DND-41 (cell line): ENCODE results near the gene CSNK2A1.
"Not testable (repeated sequence)": the region's sequence is repeated elsewhere in the genome, so short reads cannot be mapped to it uniquely, and the experiment has no call there.

Experiments used
- ATAC-seq: fragments of 200-7000 bp; cut with Tn5 transposase; 3 replicates; pipeline ENCODE4 v1.9.1; 2021; ENCODE audit warnings: low read depth; ENCODE audit not compliant: insufficient read depth
- DNase-seq: peaks from one replicate; pipeline ENCODE4 v3.0.0-alpha.2; 2020
- H2AFZ ChIP-seq: 2 replicates; pipeline ENCODE4 v1.6.0; 2012; ENCODE audit warnings: low read depth, low read length
- H3K27ac ChIP-seq: 2 replicates; pipeline ENCODE4 v1.5.1; 2012; ENCODE audit warnings: low read length, inconsistent platforms
- H3K27me3 ChIP-seq: fragments of 200-600 bp; sonication (generic); 2 replicates; pipeline ENCODE4 v1.6.0; 2012; ENCODE audit warnings: low read length, mild to moderate bottlenecking, inconsistent platforms; ENCODE audit not compliant: insufficient read depth, poor library complexity
- H3K36me3 ChIP-seq: 2 replicates; pipeline ENCODE4 v1.5.1; 2012; ENCODE audit warnings: low read length, inconsistent platforms; ENCODE audit not compliant: insufficient read depth
- H3K4me1 ChIP-seq: 2 replicates; pipeline ENCODE4 v1.5.1; 2012; ENCODE audit warnings: mild to moderate bottlenecking, low read length; ENCODE audit not compliant: insufficient read depth
- H3K4me2 ChIP-seq: 2 replicates; pipeline ENCODE4 v1.6.0; 2012; ENCODE audit warnings: mild to moderate bottlenecking, moderate library complexity, low read length, inconsistent platforms; ENCODE audit not compliant: insufficient read depth
- H3K4me3 ChIP-seq, 2 experiments: fragments of 200-600 bp in 1 of 2; shearing (Covaris generic) in 1 of 2; 2 replicates each; pipeline ENCODE4 v1.5.1; 2012 to 2016; ENCODE audit warnings: inconsistent platforms in 2 of 2, low read length in 2 of 2, mild to moderate bottlenecking in 2 of 2, low read depth in 1 of 2, moderate library complexity in 1 of 2
- H3K79me2 ChIP-seq: 2 replicates; pipeline ENCODE4 v1.6.0; 2012; ENCODE audit warnings: low read length, inconsistent platforms; ENCODE audit not compliant: insufficient read depth
- H3K9ac ChIP-seq: 2 replicates; pipeline ENCODE4 v1.6.0; 2012; ENCODE audit warnings: low read depth, mild to moderate bottlenecking, inconsistent platforms, low read length, moderate library complexity
- H3K9me3 ChIP-seq: 2 replicates; pipeline ENCODE4 v1.5.1; 2012; ENCODE audit warnings: low read length, moderate library complexity, mild to moderate bottlenecking, inconsistent platforms; ENCODE audit not compliant: insufficient read depth, severe bottlenecking
- H4K20me1 ChIP-seq: 2 replicates; pipeline ENCODE4 v1.6.0; 2012; ENCODE audit warnings: low read length; ENCODE audit not compliant: insufficient read depth
- CTCF ChIP-seq: IDR thresholded peaks from 2 replicates; pipeline ENCODE4 v1.5.1; 2012; ENCODE audit warnings: borderline replicate concordance, low read length, moderate library complexity, mild to moderate bottlenecking; ENCODE audit not compliant: poor library complexity, severe bottlenecking; ENCODE audit errors: extremely low read depth
- EZH2 ChIP-seq: IDR thresholded peaks from 3 replicates; pipeline ENCODE4 v1.6.1; 2012; ENCODE audit warnings: borderline replicate concordance, low read depth, mild to moderate bottlenecking, moderate library complexity, low read length, inconsistent platforms; ENCODE audit not compliant: severe bottlenecking

The CSNK2A1 gene

DNA sequence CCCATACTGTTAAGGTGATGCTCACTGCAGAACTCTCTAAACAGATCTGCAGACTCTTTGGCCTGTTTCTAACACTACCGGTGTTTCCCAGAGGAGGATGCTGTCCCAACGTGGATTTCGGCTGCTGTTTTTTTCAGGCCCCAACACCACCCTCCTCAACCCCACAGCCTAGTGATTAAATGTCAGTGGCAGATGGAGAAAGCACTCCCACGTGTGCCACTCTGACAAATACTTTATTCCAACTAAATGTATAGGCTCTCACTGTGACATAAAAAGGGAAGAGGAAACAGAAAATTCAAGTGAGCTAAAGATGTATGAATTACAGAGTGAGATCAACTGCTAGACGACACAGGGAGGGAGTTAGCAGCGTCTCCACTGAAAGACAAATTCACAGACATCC lies 84.8 kb downstream of the CSNK2A1 start:
- no peak overlapping the region for H2AFZ ChIP-seq
- peak overlapping the region; percentile 90; the same call in 1 of the 2 replicates for H3K4me2 ChIP-seq
- TF ChIP-seq EZH2 = no peak
- no peak for TF ChIP-seq CTCF
- H3K4me1 ChIP-seq = peaks cover 36% of the 10 kb centered on the region
- H3K9ac ChIP-seq = no peak overlapping the region
- H3K9me3 ChIP-seq = no peaks in the 10 kb centered on the region
- H3K27me3 ChIP-seq = no peaks in the 10 kb centered on the region
- peaks cover 62% of the 10 kb centered on the region for H4K20me1 ChIP-seq
- H3K36me3 ChIP-seq = no peaks in the 10 kb centered on the region; the same call in 1 of the 2 replicates
- no peak for DNase-seq
- H3K4me3 ChIP-seq = no peak overlapping the region
- H3K27ac ChIP-seq = no peak overlapping the region
- ATAC-seq = no peak
- H3K79me2 ChIP-seq = peaks cover 82% of the 10 kb centered on the region

- no peak overlapping the region for H3K27ac ChIP-seq
- TF ChIP-seq EZH2 (no peak), CTCF (no peak)
- DNase-seq = no peak
- H3K4me1 ChIP-seq = peaks cover 9% of the 10 kb centered on the region
- H3K36me3 ChIP-seq = peaks cover 8% of the 10 kb centered on the region
- H4K20me1 ChIP-seq = peaks cover 66% of the 10 kb centered on the region
- no peaks in the 10 kb centered on the region for H3K9me3 ChIP-seq
- no peaks in the 10 kb centered on the region for H3K27me3 ChIP-seq
- no peak overlapping the region for H2AFZ ChIP-seq
- H3K4me3 ChIP-seq = no peak overlapping the region
- H3K4me2 ChIP-seq = no peak overlapping the region
- H3K79me2 ChIP-seq = peaks cover 95% of the 10 kb centered on the region
- no peak overlapping the region for H3K9ac ChIP-seq
- no peak for ATAC-seq
Observed at GRCh38 chr20:454951-455350, 88.6 kb downstream of the CSNK2A1 start.

- peaks cover 49% of the 10 kb centered on the region for H4K20me1 ChIP-seq
- DNase-seq = not testable (repeated sequence)
Observed at GRCh38 chr20:452021-452420, 91.6 kb downstream of the CSNK2A1 start.

DNA sequence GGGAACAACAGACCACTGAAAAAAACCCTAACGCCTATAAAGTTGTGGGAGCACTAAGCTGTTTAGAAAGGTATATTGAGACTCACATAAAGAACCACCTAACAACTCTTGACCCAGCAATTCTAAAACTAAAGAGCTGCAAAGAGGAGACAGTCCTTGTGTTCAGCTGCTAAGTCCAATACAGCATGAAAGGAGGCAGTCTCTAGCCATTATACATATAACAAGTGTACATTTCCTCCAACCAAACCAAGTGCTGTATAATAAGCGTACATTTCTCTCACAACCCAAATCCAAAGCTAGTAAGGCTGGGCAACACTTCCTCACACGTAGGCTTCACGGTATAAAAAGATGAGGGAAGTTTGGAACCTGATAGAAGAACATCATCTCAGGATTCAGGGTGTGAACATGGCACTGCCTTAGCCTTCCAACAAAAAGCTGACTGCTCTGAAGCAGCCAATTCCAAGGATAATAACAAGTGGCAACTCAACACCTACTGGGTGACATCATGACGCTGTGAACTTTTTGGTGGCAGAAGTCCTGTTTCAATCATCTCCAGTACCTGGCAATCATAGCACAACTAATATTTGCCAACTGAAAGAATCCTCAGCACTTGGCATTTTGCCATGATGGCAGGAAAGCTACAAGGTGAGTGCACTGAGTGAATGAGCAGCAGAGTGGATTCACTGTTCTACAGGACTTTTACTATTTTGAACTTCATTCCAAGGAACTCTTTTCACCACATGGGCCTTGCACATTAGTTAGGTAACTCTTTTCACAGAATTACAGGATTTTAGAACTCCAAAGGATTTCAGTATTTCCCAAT lies 97.9 kb downstream of the CSNK2A1 start:
- Histone ChIP-seq H3K4me1 (peaks cover 13% of the 10 kb centered on the region), H3K27me3 (no peaks in the 10 kb centered on the region), H3K27ac (no peak overlapping the region), H2AFZ (no peak overlapping the region), H3K4me3 (no peak overlapping the region), H3K9me3 (no peaks in the 10 kb centered on the region), H3K79me2 (peaks cover 50% of the 10 kb centered on the region), H3K36me3 (peaks cover 70% of the 10 kb centered on the region), H4K20me1 (peaks cover 29% of the 10 kb centered on the region), H3K9ac (no peak overlapping the region), H3K4me2 (no peak overlapping the region)
- no peak for DNase-seq
- ATAC-seq = no peak
- TF ChIP-seq CTCF = no peak
- TF ChIP-seq EZH2 = no peak

More at GRCh38 chr20:452021-452420, 91.6 kb downstream of the CSNK2A1 start:
- peaks cover 87% of the 10 kb centered on the region for H3K79me2 ChIP-seq
- not testable (repeated sequence) for H3K4me1 ChIP-seq, H3K9ac ChIP-seq, ATAC-seq, H2AFZ ChIP-seq, H3K4me2 ChIP-seq, H3K4me3 ChIP-seq, H3K27me3 ChIP-seq, H3K27ac ChIP-seq, H3K9me3 ChIP-seq
- peaks cover 16% of the 10 kb centered on the region for H3K36me3 ChIP-seq
